Gastrocnemius medialis (tissue), 4 donors: ENCODE results near the gene NLRC5. TPM values are rescaled to one million over a fixed set of nuclear protein-coding genes. Genes with fewer than 3 reads are reported as not detected.
A peak's percentile ranks its signal among the peaks of the same experiment; 100 is the strongest.

Experiments used
- ATAC-seq, 2 donors: fragments of 150-250 bp; one replicate each; pipeline ENCODE4 v1.9.1; 2016
- DNase-seq, 2 donors: peaks; one replicate each; pipeline ENCODE4 v3.0.0-alpha.2; 2019
- H3K27ac ChIP-seq, 4 donors: fragments of 200-600 bp; sonication (generic); 1 replicate in 1 of 4; 2 replicates in 3 of 4; pipeline ENCODE4 v1.5.1; 2016 to 2018; ENCODE audit warnings: mild to moderate bottlenecking in 2 of 4, moderate library complexity in 1 of 4
- H3K27me3 ChIP-seq, 3 donors: fragments of 200-600 bp; sonication (generic) in 2 of 3; 1 replicate in 1 of 3; 2 replicates in 2 of 3; pipeline versions ENCODE4 v1.5.1 to v1.6.0; 2016 to 2019; ENCODE audit warnings: mild to moderate bottlenecking in 1 of 3, moderate library complexity in 1 of 3
- H3K36me3 ChIP-seq, 2 donors: fragments of 200-600 bp; sonication (generic) in 1 of 2; one replicate each; pipeline ENCODE4 v1.5.1; 2017 to 2018
- H3K4me1 ChIP-seq, 2 donors: fragments of 200-600 bp; sonication (generic) in 1 of 2; one replicate each; pipeline ENCODE4 v1.5.1; 2016 to 2017; ENCODE audit warnings: mild to moderate bottlenecking in 2 of 2
- H3K4me3 ChIP-seq, 4 donors: fragments of 200-600 bp; sonication (generic) in 3 of 4; 1 replicate in 1 of 4; 2 replicates in 3 of 4; pipeline ENCODE4 v1.5.1; 2016 to 2019; ENCODE audit warnings: mild to moderate bottlenecking in 2 of 4
- H3K9me3 ChIP-seq, 3 donors: fragments of 200-600 bp; sonication (generic) in 2 of 3; 1 replicate in 1 of 3; 2 replicates in 2 of 3; pipeline ENCODE4 v1.5.1; 2016 to 2019
- CTCF ChIP-seq, 5 experiments: fragments of 450-650 bp in 3 of 5; fragments of 200-600 bp in 2 of 5; sonication (generic) in 2 of 5; IDR thresholded peaks in 4 of 5; conservative IDR thresholded peaks in 1 of 5; 1 replicate in 4 of 5; 2 replicates in 1 of 5; pipeline ENCODE4 v1.5.1; 2016 to 2019; ENCODE audit warnings: antibody characterized with exemption in 5 of 5, mild to moderate bottlenecking in 3 of 5, moderate library complexity in 3 of 5
- POLR2A ChIP-seq, 2 donors: fragments of 450-650 bp; IDR thresholded peaks; one replicate each; pipeline ENCODE4 v1.6.1; 2017; ENCODE audit warnings: antibody characterized with exemption in 2 of 2, mild to moderate bottlenecking in 2 of 2, moderate library complexity in 2 of 2
- in situ Hi-C, 4 donors: fragments of 200-750 bp; cut with MboI; loops; one replicate each; pipeline versions ENCODE4 v1.15.0 to v1.8.0; 2017; ENCODE audit warnings: low sequenced_read_pairs in 4 of 4
- intact Hi-C: fragments of 100-400 bp; cut with DNase I; formaldehyde crosslinking; loops from one replicate; pipeline ENCODE4 v1.15.1; 2023; ENCODE audit warnings: low total_unique reads
- total RNA-seq, 4 donors: library from RNA; depleted of rRNA; stranded (reverse); fragments of >200 nt; gene quantifications; one replicate each; pipeline versions ENCODE4 v1.1.0 to v1.2.3, GENCODE V29; 2016

Gene NLRC5
- total RNA-seq, 4 donors from 2014 or later, result 2.5 to 9.4 (median 5.1) TPM

DNA sequence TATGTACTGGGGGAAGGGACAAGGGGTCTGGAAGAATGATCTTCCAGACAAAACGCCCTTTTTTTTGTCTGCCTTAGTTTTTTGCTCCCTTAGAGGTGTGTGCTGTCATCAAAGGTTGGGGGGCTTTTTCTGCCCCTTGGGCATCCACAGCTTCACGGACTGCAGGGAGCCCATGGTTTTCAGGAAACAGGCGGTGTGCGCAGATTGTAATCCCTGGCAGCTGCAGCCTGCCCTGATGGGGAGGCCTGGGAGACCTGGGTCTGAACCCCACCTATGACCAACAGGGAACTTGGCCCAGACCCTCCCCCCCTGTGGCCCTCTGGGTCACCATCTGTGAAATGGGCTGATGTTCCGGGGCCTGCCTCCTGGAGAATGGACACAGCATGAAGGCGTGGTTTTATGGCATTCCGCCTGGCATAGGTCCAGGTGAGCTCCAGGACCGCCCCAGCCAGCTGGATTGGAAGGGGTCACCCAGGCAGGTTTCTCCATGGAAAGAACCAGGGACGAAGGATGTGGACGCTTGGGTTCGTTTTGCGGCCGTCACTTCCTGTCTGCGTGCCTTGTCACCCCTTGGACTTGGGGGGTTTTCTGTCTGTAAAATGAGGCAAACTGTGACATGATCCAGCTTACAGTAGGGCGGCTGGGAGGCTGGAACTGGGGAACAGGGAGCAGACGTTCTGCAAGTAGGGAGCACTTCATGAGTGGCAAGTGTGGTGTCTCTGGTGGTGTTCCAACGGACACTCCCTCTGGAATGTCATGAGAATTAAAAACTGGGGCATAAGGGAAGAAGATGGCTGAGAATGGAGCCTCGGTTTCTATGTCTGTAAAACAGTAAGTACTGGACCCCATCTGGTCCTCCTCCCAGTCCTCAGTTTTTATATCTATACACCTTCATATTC is 104.6 kb downstream of the NLRC5 start:
- Histone ChIP-seq H3K4me3 (peak overlapping the region in 3 of 4 donors; percentile 72 to 84 (median 77)), H3K27me3 (no peaks in the 10 kb centered on the region), H3K36me3 (no peaks in the 10 kb centered on the region), H3K4me1 (peaks cover 11 to 17% of the 10 kb centered on the region in 2 donors), H3K27ac (no peak overlapping the region), H3K9me3 (no peaks in the 10 kb centered on the region)
- no peak for TF ChIP-seq POLR2A (IDR thresholded peaks at IDR 0.05)
- TF ChIP-seq CTCF (IDR thresholded peaks at IDR 0.05 in 4 of 5, conservative IDR thresholded peaks at IDR 0.05 in 1 of 5), result no peak
- ATAC-seq, result no peak
- in situ Hi-C loops (loop anchor here in 1 of 4 donors (25.0 kb wide), 1 partner anchor 318 kb away; the partner anchor contains the start of gene CCL17), intact Hi-C loops (loop anchor here (2.0 to 10.0 kb wide), 3 partner anchors 93 to 321 kb away; partner anchors contain the start of genes ARL2BP, PSME3IP1 and RSPRY1)
- no peak for DNase-seq

GRCh38 chr16:57094911-57095310 is 105.6 kb downstream of the NLRC5 start:
- no peaks in the 10 kb centered on the region for H3K27me3 ChIP-seq
- H3K36me3 ChIP-seq, result no peaks in the 10 kb centered on the region
- TF ChIP-seq CTCF (IDR thresholded peaks at IDR 0.05 in 4 of 5, conservative IDR thresholded peaks at IDR 0.05 in 1 of 5), result no peak
- no peak for TF ChIP-seq POLR2A (IDR thresholded peaks at IDR 0.05)
- H3K4me3 ChIP-seq, result no peak overlapping the region
- no peaks in the 10 kb centered on the region for H3K9me3 ChIP-seq
- ATAC-seq, result no peak
- H3K4me1 ChIP-seq, result peaks cover 11 to 17% of the 10 kb centered on the region in 2 donors
- no peak overlapping the region for H3K27ac ChIP-seq
- in situ Hi-C loops (loop anchor here in 1 of 4 donors (25.0 kb wide), 1 partner anchor 317 kb away; the partner anchor contains the start of gene CCL17), intact Hi-C loops (loop anchor here (10.0 kb wide), 2 partner anchors 150 to 320 kb away; partner anchors contain the start of gene ARL2BP)
- DNase-seq, result no peak

DNA sequence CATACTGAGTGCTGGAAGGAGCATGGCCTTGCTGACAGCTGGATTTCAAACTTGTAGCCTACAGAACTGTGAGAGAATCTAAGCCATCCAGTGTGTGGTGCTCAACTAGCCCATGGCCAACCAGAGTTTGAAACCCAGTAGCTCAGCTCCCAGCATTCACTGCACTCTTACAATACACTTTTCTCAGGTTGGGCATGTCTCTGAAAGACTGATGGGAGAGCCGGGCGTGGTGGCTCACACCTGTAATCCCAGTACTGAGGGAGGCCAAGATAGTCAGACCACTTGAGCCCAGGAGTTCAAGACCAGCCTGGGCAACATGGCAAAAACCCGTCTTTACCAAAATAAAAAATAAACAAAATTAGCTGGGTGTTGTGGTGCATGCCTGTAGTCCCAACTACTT is 106.8 kb downstream of the NLRC5 start:
- in situ Hi-C loops, result loop anchor here in 1 of 4 donors (25.0 kb wide), 1 partner anchor 316 kb away; the partner anchor contains the start of gene CCL17
- H3K36me3 ChIP-seq, result no peaks in the 10 kb centered on the region
- TF ChIP-seq CTCF (IDR thresholded peaks at IDR 0.05 in 4 of 5, conservative IDR thresholded peaks at IDR 0.05 in 1 of 5) (no peak), POLR2A (IDR thresholded peaks at IDR 0.05) (no peak)
- intact Hi-C loops, result loop anchor here (10.0 kb wide), 2 partner anchors 149 to 319 kb away; partner anchors contain the start of gene ARL2BP
- DNase-seq, result no peak
- no peaks in the 10 kb centered on the region for H3K9me3 ChIP-seq
- H3K4me1 ChIP-seq, result peaks cover 11 to 17% of the 10 kb centered on the region in 2 donors
- no peak for ATAC-seq
- no peak overlapping the region for H3K4me3 ChIP-seq
- H3K27ac ChIP-seq, result no peak overlapping the region
- no peaks in the 10 kb centered on the region for H3K27me3 ChIP-seq

- intact Hi-C loops, result loop anchor here (10.0 kb wide), 2 partner anchors 148 to 318 kb away; partner anchors contain the start of gene ARL2BP
- Histone ChIP-seq H3K27me3 (no peaks in the 10 kb centered on the region), H3K27ac (no peak overlapping the region), H3K4me3 (no peak overlapping the region), H3K36me3 (no peaks in the 10 kb centered on the region), H3K4me1 (peaks cover 8 to 13% of the 10 kb centered on the region in 2 donors), H3K9me3 (no peaks in the 10 kb centered on the region)
- no peak for ATAC-seq
- in situ Hi-C loops, result loop anchor here in 1 of 4 donors (25.0 kb wide), 1 partner anchor 316 kb away; the partner anchor contains the start of gene CCL17
- no peak for TF ChIP-seq POLR2A (IDR thresholded peaks at IDR 0.05)
- no peak for TF ChIP-seq CTCF (IDR thresholded peaks at IDR 0.05 in 4 of 5, conservative IDR thresholded peaks at IDR 0.05 in 1 of 5)
- no peak for DNase-seq
Measured at GRCh38 chr16:57096793-57097192, 107.4 kb downstream of the NLRC5 start.
